Inferior parietal cortex (tissue), 1 donor: ENCODE results near the gene PARVB.

Experiments
- DNase-seq: peaks from one replicate; pipeline ENCODE4 v3.0.0-alpha.2; 2016; ENCODE audit errors: extremely low spot score

The PARVB gene

GRCh38 chr22:44133901-44134571, 109.9 kb downstream of the PARVB start:
- no peak for DNase-seq

DNA sequence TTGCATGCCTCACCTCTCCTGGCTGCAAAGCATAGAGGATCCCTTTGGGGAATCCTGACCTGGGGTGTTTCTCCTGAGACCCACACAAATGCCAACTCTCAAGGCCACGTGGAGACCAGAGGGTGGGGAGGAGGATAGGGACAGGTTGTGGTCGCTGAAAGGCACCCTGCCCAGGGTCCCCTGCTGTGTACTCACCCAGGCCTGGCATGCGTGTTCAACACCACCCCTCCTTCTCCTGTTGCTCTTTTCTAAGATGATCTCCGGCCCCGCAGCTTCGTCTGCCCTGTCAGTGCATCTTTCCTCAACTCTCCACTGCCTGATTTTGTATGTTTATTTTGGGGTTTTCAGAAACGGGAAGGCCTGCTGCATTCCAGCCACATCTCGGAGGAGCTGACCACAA, 112.0 kb downstream of the PARVB start:
- DNase-seq = no peak

GRCh38 chr22:44136786-44137185, 112.7 kb downstream of the PARVB start:
- DNase-seq = no peak

DNA sequence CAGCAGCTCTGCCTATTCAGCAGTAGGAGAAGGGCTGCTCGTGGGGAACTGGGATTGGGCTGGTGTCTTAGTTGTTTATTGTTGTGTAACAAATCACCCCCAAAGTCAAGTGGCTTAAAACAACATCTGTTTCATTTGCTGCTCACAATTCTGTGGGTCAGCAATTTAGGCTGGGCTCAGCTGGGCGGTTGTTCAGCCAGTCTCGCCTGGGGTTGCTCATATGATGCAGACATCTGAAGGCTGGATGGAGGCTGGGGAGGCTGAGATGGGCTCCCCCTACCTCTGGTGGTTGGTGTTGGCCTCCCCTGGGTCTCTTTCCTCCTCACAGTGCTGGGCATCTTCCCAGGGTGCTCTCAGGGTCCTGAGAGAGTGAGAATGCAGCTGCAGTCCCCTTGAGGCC, 113.3 kb downstream of the PARVB start:
- DNase-seq = no peak

DNA sequence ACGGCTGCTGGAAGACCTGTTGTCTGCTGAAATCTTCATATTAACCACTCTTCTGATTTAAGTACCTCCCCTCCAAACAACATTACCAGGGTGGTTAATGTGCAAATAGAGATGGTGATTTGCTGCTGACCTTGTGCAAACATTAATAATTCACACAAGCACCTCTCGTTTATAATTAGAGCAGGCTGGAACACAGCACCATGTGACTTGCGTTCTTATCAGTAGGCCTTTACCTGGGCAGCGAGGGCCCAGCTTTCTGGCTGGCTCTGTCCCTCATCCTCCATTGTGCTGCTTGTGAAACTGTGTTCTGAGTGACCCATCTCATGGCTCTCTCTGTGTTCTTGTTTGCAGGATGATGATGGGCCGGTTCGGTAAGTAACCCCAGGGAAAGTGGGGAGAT, 115.7 kb downstream of the PARVB start:
- DNase-seq = no peak

DNA sequence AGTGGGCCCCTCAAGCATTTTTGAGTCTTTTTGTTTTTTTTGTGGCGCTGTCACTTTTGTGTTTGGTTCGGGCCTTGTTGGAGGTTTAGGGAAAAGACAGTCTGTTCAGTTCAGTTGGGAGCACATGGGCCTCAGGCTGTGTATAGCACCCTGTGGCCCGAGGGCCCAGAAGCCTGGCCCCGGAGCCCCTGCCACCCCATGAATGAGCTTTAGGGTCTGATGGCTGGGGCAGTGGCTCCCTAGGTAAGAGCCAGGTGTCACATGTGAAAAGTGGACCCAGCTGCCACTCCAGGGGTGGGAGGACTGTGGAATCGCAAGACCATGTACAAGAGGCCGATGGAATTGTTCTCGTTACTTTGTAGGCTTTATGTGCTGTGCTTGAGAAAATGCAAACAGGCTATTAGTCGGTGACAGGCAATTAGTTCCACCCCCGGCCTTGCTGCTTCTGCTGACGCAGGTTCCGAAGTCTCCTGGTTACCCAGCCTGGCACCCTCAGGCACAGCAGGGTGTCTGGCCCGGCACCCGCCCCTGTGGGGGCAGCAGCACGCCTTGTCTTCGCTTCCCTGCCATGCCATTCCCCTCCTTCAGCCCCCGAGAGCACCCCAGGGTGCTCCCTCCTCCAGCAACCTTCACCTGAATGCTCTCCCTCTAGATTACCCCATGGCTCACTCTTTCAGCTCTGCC, 118.5 kb downstream of the PARVB start:
- DNase-seq = no peak

DNA sequence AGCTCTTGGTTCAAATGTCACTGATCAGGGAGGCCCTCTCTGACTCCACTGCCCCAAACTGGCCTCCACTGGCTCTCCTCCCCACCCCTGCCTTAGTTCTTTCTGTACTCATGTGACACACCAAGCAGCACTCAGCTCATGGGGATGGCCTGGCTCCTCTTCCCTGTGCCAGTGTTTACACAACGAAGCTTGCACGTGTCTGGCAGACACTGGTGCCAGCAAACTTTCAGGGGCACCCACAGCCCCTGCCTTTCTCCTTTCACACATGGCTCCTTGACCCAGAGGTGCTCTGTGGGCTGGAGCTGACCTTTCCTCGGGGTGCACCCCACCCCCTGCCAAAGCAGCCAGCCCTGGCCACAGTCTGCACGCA, 119.0 kb downstream of the PARVB start:
- no peak for DNase-seq

DNA sequence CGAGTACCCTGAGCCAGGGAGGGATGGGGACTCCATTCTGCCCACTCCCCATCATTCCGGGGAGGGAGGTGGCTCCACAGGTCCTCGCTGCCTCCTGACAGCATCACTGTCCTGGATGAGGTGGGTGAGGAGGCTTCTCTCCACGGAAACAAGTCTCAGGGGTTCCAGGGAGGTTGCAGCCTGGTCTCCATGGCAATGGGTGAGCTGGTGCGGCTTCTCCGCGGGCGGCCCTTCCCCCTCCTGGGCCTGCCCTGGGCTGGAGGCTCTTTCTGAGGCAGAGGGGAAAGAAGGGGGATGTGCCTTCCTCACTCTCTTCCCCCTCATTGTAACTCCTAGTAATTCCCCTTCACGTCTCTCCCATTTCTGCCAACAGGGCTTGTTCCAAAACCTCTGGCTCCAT, 119.5 kb downstream of the PARVB start:
- DNase-seq = no peak

DNA sequence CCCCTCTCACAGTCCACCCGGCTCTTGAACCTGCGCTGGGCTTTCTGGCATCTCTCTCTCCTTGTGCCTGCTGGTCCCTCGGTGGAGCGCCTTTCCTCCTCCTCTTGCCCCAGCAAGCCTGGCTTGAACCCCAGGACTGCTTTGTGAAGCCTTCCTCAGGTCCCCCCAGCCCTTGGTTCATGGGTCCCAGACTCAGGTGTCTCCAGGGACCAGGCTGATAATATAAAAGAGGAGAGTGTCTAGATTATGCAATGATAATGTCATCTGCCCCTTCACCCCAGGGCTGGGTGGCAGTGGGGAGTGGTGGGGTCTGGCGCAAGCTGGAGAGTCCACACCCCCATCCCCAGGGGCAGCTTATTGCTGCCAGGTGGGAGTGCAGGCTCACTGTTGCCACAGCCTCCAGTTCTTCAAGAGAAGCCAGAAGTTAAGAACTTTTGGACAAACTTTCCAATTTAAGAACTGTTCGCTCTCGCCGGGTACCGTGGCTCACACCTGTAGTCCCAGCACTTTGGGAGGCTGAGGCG, 120.0 kb downstream of the PARVB start:
- no peak for DNase-seq

GRCh38 chr22:44145544-44145943, 121.4 kb downstream of the PARVB start:
- DNase-seq = no peak

DNA sequence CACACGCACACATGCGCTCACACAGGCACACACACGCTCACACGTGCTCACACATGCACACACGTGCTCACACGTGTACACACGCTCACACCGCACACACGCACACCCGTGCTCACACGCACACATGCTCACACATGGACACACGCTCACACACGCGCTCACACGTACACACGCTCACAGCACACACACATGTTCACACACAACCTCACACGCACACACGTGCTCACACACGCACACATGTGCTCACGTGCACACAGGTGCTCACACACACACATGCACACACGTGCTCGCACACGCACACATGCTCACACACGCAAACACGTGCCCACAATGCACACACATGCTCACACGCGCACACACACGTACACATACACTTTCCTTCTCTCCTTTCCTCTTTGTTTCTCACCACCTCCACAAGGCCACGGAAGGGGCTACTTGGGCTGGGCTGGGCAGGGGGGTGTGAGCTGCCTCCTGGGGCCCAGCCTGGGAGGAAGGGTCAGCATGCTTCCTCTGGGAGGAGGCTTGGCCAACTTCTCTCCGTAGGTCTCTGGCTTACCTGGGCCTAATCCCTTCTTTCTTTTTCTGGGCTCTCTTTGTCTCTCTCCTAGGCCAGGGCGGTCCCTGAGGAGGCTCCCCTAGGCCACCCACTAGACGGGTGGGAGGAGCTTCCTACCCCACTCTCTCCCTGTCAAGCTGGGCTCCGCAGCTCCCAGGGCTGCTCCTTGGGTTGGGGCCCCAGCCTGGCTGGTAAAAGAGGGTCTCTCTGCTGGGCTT, 122.2 kb downstream of the PARVB start:
- no peak for DNase-seq

DNA sequence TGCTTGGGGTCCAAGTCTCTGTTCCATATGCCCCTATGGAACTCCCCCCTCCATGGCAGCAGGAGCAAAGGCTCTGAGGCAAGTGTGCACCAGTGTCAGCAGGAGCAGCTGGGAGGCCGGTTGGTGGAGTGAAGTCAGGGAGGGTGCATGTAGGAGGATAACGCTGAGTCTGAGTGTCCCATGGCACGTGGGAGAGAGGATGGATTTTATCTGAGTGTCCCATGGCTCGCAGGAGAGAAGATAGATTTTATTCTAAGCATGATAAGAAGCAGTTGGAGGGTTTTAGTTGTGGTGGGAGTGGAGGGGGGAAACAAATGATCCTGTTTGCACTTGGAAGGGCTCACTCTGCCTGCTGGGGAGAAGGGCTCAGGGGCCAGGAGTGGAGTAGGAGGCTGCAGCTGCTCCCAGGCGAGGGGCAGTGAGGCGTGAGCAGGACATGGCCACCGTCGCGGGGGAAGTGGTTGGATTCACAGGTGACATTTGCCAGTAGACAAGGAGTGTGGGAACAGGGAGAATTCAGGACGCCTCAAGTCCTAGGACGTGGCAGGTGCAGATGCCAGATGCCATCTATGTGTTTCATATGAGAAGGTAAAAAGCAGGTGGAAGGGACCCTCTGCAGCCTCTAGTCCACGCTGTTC, 123.0 kb downstream of the PARVB start:
- DNase-seq = no peak

- no peak for DNase-seq
Measured at GRCh38 chr22:44147821-44148574, 123.9 kb downstream of the PARVB start.

GRCh38 chr22:44151676-44152075, 127.6 kb downstream of the PARVB start:
- DNase-seq = no peak

DNA sequence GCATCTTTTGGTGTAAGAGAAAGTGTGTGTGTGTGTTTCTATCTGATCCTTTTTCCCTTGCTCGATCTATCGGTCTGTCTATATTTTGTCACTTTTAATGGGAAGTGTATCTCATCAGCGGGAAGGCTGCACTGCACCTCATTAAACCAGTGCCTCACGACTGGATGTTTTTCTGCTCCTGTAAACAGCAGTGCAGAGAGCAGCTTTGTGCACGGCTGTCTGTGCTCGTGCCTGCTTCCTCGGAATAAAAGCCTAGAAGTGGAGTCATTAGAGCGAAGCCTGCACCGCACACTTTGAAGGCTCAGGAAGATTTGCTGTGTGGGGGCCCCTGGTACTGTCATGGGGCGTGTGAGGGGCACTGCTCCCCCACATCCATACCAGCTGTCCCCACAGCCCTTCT, 129.6 kb downstream of the PARVB start:
- DNase-seq = no peak

DNA sequence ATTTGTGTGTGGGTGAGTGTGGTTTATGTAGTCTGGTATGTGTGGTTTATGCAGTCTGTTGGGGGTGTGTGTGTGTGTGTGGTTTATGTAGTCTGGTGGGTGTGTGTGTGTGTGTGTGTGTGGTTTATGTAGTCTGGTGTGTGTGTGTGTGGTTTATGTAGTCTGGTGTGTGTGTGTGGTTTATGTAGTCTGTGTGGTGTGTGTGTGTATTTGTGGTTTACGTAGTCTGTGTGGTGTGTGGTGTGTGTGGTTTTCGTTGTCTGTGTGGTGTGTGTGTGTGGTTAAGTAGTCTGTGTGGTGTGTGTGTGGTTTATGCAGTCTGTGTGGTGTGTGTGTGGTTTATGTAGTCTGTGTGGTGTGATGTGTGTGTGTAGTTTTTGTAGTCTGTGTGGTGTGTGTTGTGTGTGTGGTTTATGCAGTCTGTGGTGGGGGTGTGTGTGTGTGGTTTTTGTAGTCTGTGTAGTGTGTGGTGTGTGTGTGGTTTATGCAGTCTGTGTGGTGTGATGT, 130.4 kb downstream of the PARVB start:
- DNase-seq = no peak

DNA sequence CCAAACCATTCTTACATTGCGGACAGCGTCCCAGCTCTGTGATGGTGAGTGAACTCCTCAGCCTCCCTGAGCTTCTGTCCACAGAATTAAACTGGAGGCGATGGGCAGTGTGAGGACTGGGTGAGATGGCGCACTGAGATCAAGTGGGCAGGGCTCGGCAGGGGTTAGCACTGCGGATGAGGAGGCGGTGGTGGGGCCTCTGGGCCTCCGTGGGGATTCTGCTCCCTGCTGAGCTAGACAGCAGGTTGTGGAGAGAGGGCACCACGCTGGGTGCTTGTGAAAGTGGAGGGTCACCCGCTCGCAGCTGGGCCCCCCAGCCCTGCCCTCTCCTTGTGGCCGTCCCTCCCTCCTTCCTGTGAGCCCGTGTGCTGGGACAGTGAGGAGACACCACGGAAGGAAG, 131.0 kb downstream of the PARVB start:
- no peak for DNase-seq

- no peak for DNase-seq
Measured at GRCh38 chr22:44157916-44158618, 134.0 kb downstream of the PARVB start.

DNA sequence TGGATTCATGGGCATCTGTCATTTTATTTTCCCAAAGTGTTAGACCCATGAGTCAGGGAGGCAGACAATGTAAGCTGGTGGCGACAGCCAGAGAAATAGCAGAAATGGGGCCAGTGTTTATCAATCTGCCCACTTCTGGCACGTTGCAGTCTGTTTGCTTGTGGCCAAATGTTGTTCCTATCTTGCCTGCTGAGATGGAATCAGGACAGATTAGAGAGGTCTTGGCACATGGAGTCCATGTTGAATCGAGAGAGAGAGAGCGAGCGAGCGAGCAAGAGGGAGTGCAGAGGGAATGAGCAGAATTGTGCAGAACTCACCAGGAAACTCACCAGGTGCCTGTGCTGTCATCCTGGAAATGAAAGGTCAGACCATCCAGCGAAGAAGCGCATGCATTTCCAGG, 134.7 kb downstream of the PARVB start:
- DNase-seq = no peak

- DNase-seq = no peak
Measured at GRCh38 chr22:44159221-44159620, 135.1 kb downstream of the PARVB start.

DNA sequence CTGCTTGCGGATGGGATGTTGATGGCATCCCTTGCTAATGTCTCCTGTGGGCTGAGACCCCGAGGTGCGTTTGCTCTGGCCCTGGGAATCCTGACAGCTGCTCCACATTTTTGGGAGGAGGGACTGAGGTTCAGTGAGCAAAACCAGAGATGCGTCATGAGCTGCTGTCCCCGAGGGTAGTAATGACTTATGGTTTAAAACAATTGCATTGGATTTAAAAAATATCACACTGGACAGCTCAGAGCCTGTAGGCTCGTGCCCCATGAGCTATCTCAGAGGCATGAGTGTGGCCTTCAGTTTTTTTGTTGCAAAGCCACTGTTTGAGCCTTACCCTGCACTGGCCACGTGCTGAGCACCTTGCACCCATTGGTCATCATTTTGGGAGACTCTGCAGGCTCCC, 135.7 kb downstream of the PARVB start:
- no peak for DNase-seq
